ENCODE results near the gene CD82.
A peak's percentile ranks its signal among the peaks of the same experiment; 100 is the strongest.

The CD82 gene

GRCh38 chr11:44562845-44563460 is 2.5 kb upstream of the CD82 start:
- no peaks in the 10 kb centered on the region for H3K9me3 Mint-ChIP-seq
- H3K4me1 Mint-ChIP-seq = peaks cover 41% of the 10 kb centered on the region
- H3K36me3 Mint-ChIP-seq (ENCODE audit: low read depth) = no peaks in the 10 kb centered on the region
- H3K27me3 Mint-ChIP-seq (ENCODE audit: low read depth) = peaks cover 12% of the 10 kb centered on the region
- peak overlapping the region in 2 of 3 experiments; percentile 46 to 57 for H3K4me3 Mint-ChIP-seq
- TF ChIP-seq CTCF (IDR thresholded peaks at IDR 0.05; ENCODE audit: unreplicated experiment in 3 of 3) = no peak
- H3K27ac Mint-ChIP-seq = peak overlapping the region; percentile 74 to 93 (median 76)

DNA sequence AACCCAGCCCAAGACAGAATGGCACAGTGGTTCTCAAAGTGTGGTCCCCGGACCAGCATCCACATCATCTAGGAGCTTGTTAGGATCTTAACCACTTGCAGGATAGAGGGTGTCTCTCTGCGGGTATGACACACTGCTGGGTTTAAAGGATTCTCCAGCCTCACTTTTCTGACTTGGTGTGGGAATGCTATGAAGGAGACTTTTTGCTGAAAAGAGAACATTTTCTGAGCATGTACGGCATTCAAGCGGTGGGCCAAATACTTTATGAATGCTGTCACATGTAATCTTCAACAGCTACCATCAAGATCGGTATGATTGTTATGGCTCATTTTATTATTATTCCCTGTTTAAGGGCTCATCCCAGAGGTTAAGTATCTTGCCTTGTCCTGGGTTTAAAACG is 1.8 kb upstream of the CD82 start:
- peak overlapping the region; percentile 37 to 96 (median 93) for H3K27ac Mint-ChIP-seq
- peak overlapping the region in 2 of 3 experiments; percentile 41 to 52 for H3K4me3 Mint-ChIP-seq
- H3K27me3 Mint-ChIP-seq (ENCODE audit: low read depth) = peaks cover 12% of the 10 kb centered on the region
- no peaks in the 10 kb centered on the region for H3K9me3 Mint-ChIP-seq
- no peaks in the 10 kb centered on the region for H3K36me3 Mint-ChIP-seq (ENCODE audit: low read depth)
- no peak for TF ChIP-seq CTCF (IDR thresholded peaks at IDR 0.05; ENCODE audit: unreplicated experiment in 3 of 3)
- H3K4me1 Mint-ChIP-seq = peaks cover 44% of the 10 kb centered on the region

- Mint-ChIP-seq H3K36me3 (ENCODE audit: low read depth) (no peaks in the 10 kb centered on the region), H3K4me3 (peak overlapping the region in 2 of 3 experiments; percentile 41 to 76), H3K27ac (peak overlapping the region; percentile 78 to 96 (median 93)), H3K4me1 (peaks cover 46% of the 10 kb centered on the region), H3K9me3 (no peaks in the 10 kb centered on the region), H3K27me3 (ENCODE audit: low read depth) (peaks cover 12% of the 10 kb centered on the region)
- no peak for TF ChIP-seq CTCF (IDR thresholded peaks at IDR 0.05; ENCODE audit: unreplicated experiment in 3 of 3)
These were observed 1.3 kb upstream of the CD82 start for GRCh38 chr11:44564166-44564565.

GRCh38 chr11:44564670-44565210 is 723 bp upstream of the CD82 start:
- Mint-ChIP-seq H3K27me3 (ENCODE audit: low read depth) (peaks cover 12% of the 10 kb centered on the region), H3K27ac (peak overlapping the region; percentile 78 to 96 (median 93))

DNA sequence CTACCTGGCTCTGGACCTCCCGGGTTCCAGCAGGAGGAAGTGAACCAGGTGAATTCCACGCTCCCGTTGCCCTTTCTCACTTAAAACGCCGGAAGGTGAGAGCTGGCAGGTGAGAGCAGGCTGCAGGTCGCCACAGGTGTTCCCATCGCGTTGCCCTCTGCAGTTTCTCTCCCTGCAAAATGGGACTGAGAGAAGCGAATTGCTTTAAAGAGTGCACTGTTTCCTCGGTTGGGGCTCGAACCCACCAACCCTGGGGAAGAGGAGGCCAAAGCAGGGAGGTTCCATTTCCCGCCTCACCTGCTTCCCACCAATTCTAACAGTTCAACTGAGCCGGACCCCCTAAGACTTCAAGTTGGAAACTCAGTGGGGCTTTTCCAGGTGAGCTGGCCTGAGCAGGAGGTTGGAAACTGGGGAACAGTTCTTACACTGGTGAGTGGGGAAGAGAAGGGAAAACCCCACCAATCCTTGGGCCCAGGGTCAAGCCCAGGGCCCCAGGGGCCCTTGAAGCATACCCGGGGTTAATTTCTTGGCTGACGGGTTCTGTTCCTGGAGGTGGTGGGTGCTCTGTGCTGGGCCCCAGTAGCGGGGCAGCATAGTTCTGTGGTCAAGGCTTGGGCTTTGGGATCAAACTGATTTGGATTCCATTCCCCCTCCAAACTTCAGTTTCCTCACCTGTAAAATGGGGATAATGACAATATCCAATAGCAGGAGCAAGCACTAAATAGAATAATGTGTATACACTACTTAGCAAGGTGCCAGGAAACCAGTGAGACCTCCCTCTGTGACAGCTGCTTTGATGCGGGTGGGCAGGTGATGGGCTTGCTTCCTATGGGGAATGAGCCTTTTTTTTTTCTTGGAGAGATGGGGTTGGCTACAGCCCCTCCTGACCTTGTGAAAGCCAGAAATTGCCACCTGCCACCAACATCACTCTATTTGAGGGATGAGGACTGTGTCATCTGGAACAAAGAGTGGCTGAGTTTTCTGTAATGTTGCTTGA is 788 bp downstream of the CD82 start:
- Mint-ChIP-seq H3K4me1 (peaks cover 65% of the 10 kb centered on the region), H3K36me3 (ENCODE audit: low read depth) (no peaks in the 10 kb centered on the region), H3K27me3 (ENCODE audit: low read depth) (peaks cover 10% of the 10 kb centered on the region), H3K9me3 (no peaks in the 10 kb centered on the region), H3K4me3 (peak overlapping the region; percentile 6 to 83 (median 77)), H3K27ac (peak overlapping the region in 2 of 3 experiments; percentile 14 to 58)
- no peak for TF ChIP-seq CTCF (IDR thresholded peaks at IDR 0.05; ENCODE audit: unreplicated experiment in 3 of 3)

More at GRCh38 chr11:44564670-44565210, 723 bp upstream of the CD82 start:
- Mint-ChIP-seq H3K4me3 (peak overlapping the region; percentile 76 to 81 (median 76)), H3K36me3 (ENCODE audit: low read depth) (no peaks in the 10 kb centered on the region), H3K9me3 (no peaks in the 10 kb centered on the region), H3K4me1 (peaks cover 52% of the 10 kb centered on the region)
- no peak for TF ChIP-seq CTCF (IDR thresholded peaks at IDR 0.05; ENCODE audit: unreplicated experiment in 3 of 3)
